ENCODE measurements around the gene ESR2. TPM values are rescaled to one million over a fixed set of nuclear protein-coding genes. Genes with fewer than 3 reads are reported as not detected.

Gene ESR2
- 0.03 TPM in 2 replicates for polyA plus RNA-seq (2012; rRNA removed)
- polyA plus RNA-seq (2012; cell fraction: cytosol; rRNA removed), result 0.04 TPM in 2 replicates
- 0.18 and 0.22 TPM in 2 replicates for polyA plus RNA-seq (2012; cell fraction: nucleus; rRNA removed)

DNA sequence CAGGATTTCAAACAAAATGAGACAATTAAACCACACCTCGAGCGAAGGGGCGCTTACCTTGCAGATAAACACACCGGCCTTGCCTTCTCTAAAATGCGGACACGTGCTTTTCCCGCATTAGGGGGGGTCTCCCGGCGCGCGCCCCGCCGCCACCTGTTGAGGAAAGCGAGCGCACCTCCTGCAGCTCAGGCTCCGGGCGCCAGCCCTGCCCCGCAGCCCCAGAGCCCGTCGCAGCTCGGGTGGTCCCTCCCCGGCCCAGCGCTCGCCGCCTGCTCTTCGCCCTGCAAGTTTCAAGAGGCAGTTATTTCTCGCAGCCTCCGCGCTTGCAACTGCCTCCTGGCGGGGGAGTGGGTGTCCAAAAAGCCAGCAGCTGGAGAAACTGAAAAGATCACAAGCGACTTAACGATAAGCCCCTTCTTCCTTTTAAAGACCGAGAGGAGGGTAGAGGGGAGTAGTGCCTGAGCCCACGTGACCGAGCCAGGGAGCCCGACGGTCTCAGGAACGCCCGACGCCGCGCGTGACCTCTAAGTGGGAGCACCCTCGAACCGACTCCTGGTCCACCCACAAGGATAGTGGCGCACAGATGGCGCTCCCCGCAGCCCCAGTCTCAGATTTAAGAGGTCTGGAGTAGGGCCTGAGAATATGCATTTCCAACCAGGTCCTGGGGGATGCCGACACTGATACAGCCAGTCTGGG lies at the start of gene ESR2:
ESR2 (minus strand) TSS at position 396 of the 696 bp plus-strand sequence. CDS start 11,386 bp downstream, outside the sequence.
- 19% methylated on average over 37 of the region's 49 CpGs for WGBS (ENCODE audit: low lambda C conversion rate)
- Histone ChIP-seq H3K9ac (no peak within 1 kb of the TSS), H3K9me3 (no peaks in the 10 kb centered on the region), H3K9me2 (no peaks in the 10 kb centered on the region), H3K4me3 (ENCODE audit: low read depth in 2 of 2, low read length in 1 of 2) (peak within 1 kb of the TSS; percentile 47 to 63), H3K4me2 (peak within 1 kb of the TSS; percentile 78), H3K36me3 (replicated peaks in 1 of 2; ENCODE audit: control insufficient read depth in 1 of 2, insufficient read depth in 2 of 2, low read length in 1 of 2) (no peaks in the 10 kb centered on the region), H3K27ac (ENCODE audit: low read depth in 2 of 2, low read length in 1 of 2) (no peak within 1 kb of the TSS), H3K27me3 (ENCODE audit: insufficient read depth) (no peaks in the 10 kb centered on the region; the same call in 1 of the 2 replicates), H2AFZ (ENCODE audit: low read depth) (peak within 1 kb of the TSS; percentile 79; the same call in 1 of the 2 replicates), H3K4me1 (ENCODE audit: control insufficient read depth in 1 of 2, insufficient read depth in 2 of 2, low read depth in 1 of 2, low read length in 1 of 2) (peaks cover 0 to 4% of the 10 kb centered on the region in 2 experiments; a peak in 2 of 4 replicates), H3K79me2 (ENCODE audit: insufficient read depth) (no peaks in the 10 kb centered on the region), H3F3A (replicated peaks; ENCODE audit: insufficient read depth) (no peaks in the 10 kb centered on the region), H4K20me1 (ENCODE audit: insufficient read depth) (no peaks in the 10 kb centered on the region)
- ChIA-PET CTCF (interaction anchor here (0.6 to 4.0 kb wide), 16 partner anchors 8 to 521 kb away, joined by 3 to 23 read pairs (median 3); no protein-coding TSS in a partner anchor), POLR2A (no interaction called here)
- TF ChIP-seq RFX5 (IDR thresholded peaks at IDR 0.05; ENCODE audit: low read length), result no peak
- TF ChIP-seq TAF1 (IDR thresholded peaks at IDR 0.05; ENCODE audit: borderline replicate concordance, low read depth, low read length), result no peak
- TF ChIP-seq, protein P1, sequence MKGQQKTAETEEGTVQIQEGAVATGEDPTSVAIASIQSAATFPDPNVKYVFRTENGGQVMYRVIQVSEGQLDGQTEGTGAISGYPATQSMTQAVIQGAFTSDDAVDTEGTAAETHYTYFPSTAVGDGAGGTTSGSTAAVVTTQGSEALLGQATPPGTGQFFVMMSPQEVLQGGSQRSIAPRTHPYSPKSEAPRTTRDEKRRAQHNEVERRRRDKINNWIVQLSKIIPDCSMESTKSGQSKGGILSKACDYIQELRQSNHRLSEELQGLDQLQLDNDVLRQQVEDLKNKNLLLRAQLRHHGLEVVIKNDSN (IDR thresholded peaks at IDR 0.05; ENCODE audit: borderline replicate concordance, low read depth), result peak; percentile 73
- no peak for TF ChIP-seq YY1 (IDR thresholded peaks at IDR 0.05; ENCODE audit: low read depth)
- no peak for TF ChIP-seq CHD2 (IDR thresholded peaks at IDR 0.05; ENCODE audit: low read length, partially characterized antibody)
- no peak for TF ChIP-seq RXRA (IDR thresholded peaks at IDR 0.05; ENCODE audit: borderline replicate concordance, low read depth)
- TF ChIP-seq, protein P2, sequence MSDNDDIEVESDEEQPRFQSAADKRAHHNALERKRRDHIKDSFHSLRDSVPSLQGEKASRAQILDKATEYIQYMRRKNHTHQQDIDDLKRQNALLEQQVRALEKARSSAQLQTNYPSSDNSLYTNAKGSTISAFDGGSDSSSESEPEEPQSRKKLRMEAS (IDR thresholded peaks at IDR 0.05; ENCODE audit: low read depth), result peak; percentile 13; the same call in 1 of the 2 replicates
- peak; percentile 10; the same call in 1 of the 2 replicates for TF ChIP-seq RAD21 (IDR thresholded peaks at IDR 0.05; ENCODE audit: low read length)
- TF ChIP-seq ELF1 (IDR thresholded peaks at IDR 0.05), result no peak
- no peak for TF ChIP-seq FOXM1 (IDR thresholded peaks at IDR 0.05; ENCODE audit: low read depth)
- TF ChIP-seq, protein P3, sequence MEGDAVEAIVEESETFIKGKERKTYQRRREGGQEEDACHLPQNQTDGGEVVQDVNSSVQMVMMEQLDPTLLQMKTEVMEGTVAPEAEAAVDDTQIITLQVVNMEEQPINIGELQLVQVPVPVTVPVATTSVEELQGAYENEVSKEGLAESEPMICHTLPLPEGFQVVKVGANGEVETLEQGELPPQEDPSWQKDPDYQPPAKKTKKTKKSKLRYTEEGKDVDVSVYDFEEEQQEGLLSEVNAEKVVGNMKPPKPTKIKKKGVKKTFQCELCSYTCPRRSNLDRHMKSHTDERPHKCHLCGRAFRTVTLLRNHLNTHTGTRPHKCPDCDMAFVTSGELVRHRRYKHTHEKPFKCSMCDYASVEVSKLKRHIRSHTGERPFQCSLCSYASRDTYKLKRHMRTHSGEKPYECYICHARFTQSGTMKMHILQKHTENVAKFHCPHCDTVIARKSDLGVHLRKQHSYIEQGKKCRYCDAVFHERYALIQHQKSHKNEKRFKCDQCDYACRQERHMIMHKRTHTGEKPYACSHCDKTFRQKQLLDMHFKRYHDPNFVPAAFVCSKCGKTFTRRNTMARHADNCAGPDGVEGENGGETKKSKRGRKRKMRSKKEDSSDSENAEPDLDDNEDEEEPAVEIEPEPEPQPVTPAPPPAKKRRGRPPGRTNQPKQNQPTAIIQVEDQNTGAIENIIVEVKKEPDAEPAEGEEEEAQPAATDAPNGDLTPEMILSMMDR (IDR thresholded peaks at IDR 0.05), result peak; percentile 29
- peak; percentile 78 for DNase-seq

DNA sequence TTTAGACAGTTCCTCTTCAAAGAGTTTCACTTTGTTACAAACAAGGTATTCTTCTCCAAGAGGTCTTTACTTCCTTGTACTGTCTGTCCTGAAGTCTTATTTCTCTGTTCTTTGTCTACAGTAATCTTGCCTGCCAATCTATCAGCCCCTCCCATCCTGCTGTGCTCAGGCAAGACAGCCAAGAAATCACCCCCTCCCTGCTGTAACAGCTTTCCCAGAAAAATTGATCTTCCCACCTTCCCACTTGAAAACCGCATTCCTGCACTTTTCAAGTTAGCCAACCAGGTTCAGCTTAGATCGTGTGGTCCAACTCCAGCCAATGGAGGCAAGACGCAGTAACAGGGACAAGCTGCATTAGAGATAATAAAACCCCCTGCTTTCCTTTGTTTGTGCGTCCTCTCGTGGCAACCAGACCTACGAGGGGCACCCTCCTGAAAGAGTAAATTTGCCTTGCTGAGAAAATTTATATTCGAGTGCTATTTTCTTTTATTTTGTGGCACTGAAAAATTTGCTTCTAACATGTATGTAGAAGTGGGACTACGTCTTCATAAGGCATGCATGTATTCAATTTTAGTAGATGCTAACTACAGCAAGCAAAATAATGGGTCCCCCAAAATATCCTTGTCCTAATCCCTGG lies 46.5 kb upstream of the ESR2 start:
- Histone ChIP-seq H3F3A (replicated peaks; ENCODE audit: insufficient read depth) (peaks cover 14% of the 10 kb centered on the region), H3K4me1 (ENCODE audit: control insufficient read depth in 1 of 2, insufficient read depth in 2 of 2, low read depth in 1 of 2, low read length in 1 of 2) (peaks cover 0 to 7% of the 10 kb centered on the region in 2 experiments; a peak in 2 of 4 replicates), H3K4me3 (ENCODE audit: low read depth in 2 of 2, low read length in 1 of 2) (no peak overlapping the region), H4K20me1 (ENCODE audit: insufficient read depth) (no peaks in the 10 kb centered on the region), H3K27me3 (ENCODE audit: insufficient read depth) (no peaks in the 10 kb centered on the region), H3K9ac (no peak overlapping the region), H3K27ac (ENCODE audit: low read depth in 2 of 2, low read length in 1 of 2) (no peak overlapping the region), H2AFZ (ENCODE audit: low read depth) (no peak overlapping the region), H3K4me2 (no peak overlapping the region), H3K36me3 (replicated peaks in 1 of 2; ENCODE audit: control insufficient read depth in 1 of 2, insufficient read depth in 2 of 2, low read length in 1 of 2) (no peaks in the 10 kb centered on the region), H3K79me2 (ENCODE audit: insufficient read depth) (peaks cover 11% of the 10 kb centered on the region; the same call in 1 of the 2 replicates), H3K9me3 (peaks cover 7% of the 10 kb centered on the region; the same call in 1 of the 2 replicates), H3K9me2 (no peaks in the 10 kb centered on the region)
- no peak for DNase-seq
- 85% methylated on average over 8 of the region's 8 CpGs for WGBS (ENCODE audit: low lambda C conversion rate)
- ChIA-PET CTCF (interaction anchor here (1.4 to 2.6 kb wide), 2 partner anchors 138 to 170 kb away, joined by 3 to 9 read pairs; no protein-coding TSS in a partner anchor), POLR2A (no interaction called here)
- TF ChIP-seq ELF1 (IDR thresholded peaks at IDR 0.05) (no peak), CHD2 (IDR thresholded peaks at IDR 0.05; ENCODE audit: low read length, partially characterized antibody) (no peak), GABPA (IDR thresholded peaks at IDR 0.05; ENCODE audit: low read depth) (no peak), MXI1 (IDR thresholded peaks at IDR 0.05; ENCODE audit: low read depth, low read length) (no peak), FOSL2 (IDR thresholded peaks at IDR 0.05; ENCODE audit: borderline replicate concordance, low read depth) (no peak), RAD21 (IDR thresholded peaks at IDR 0.05; ENCODE audit: low read length) (no peak), FOXM1 (IDR thresholded peaks at IDR 0.05; ENCODE audit: low read depth) (no peak), NRF1 (IDR thresholded peaks at IDR 0.05; ENCODE audit: low read depth, low read length) (no peak), TEAD4 (IDR thresholded peaks at IDR 0.05; ENCODE audit: borderline replicate concordance, insufficient read depth) (no peak)
- TF ChIP-seq, protein P4, sequence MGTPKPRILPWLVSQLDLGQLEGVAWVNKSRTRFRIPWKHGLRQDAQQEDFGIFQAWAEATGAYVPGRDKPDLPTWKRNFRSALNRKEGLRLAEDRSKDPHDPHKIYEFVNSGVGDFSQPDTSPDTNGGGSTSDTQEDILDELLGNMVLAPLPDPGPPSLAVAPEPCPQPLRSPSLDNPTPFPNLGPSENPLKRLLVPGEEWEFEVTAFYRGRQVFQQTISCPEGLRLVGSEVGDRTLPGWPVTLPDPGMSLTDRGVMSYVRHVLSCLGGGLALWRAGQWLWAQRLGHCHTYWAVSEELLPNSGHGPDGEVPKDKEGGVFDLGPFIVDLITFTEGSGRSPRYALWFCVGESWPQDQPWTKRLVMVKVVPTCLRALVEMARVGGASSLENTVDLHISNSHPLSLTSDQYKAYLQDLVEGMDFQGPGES (IDR thresholded peaks at IDR 0.05; ENCODE audit: low read depth, low read length), result no peak
- TF ChIP-seq, protein P2 (IDR thresholded peaks at IDR 0.05; ENCODE audit: low read depth), result no peak
- TF ChIP-seq, protein P5, sequence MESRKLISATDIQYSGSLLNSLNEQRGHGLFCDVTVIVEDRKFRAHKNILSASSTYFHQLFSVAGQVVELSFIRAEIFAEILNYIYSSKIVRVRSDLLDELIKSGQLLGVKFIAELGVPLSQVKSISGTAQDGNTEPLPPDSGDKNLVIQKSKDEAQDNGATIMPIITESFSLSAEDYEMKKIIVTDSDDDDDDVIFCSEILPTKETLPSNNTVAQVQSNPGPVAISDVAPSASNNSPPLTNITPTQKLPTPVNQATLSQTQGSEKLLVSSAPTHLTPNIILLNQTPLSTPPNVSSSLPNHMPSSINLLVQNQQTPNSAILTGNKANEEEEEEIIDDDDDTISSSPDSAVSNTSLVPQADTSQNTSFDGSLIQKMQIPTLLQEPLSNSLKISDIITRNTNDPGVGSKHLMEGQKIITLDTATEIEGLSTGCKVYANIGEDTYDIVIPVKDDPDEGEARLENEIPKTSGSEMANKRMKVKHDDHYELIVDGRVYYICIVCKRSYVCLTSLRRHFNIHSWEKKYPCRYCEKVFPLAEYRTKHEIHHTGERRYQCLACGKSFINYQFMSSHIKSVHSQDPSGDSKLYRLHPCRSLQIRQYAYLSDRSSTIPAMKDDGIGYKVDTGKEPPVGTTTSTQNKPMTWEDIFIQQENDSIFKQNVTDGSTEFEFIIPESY (IDR thresholded peaks at IDR 0.05; ENCODE audit: borderline replicate concordance, low read depth), result no peak

All from SK-N-SH (cell line).